ENCODE measurements around the gene ITPA. TPM values are rescaled to one million over a fixed set of nuclear protein-coding genes. Genes with fewer than 3 reads are reported as not detected.

Gene ITPA
- total RNA-seq, 1 experiment from 2014 or later: 69.2 TPM

GRCh38 chr20:3175270-3175669 is 34.0 kb upstream of the ITPA start:
- DNase-seq: no peak
- Histone ChIP-seq H3K27ac (peak overlapping the region; percentile 39), H2AFZ (no peak overlapping the region), H4K20me1 (ENCODE audit: insufficient read depth) (no peaks in the 10 kb centered on the region), H3K4me3 (peak overlapping the region; percentile 99; the same call in 1 of the 2 replicates), H3K4me1 (replicated peaks; ENCODE audit: insufficient read depth) (peaks cover 13% of the 10 kb centered on the region), H3K9me3 (ENCODE audit: insufficient read depth, low read depth) (no peaks in the 10 kb centered on the region), H3K4me2 (peak overlapping the region; percentile 80), H3K27me3 (ENCODE audit: insufficient read depth, low read depth) (no peaks in the 10 kb centered on the region), H3K79me2 (ENCODE audit: low read depth) (no peaks in the 10 kb centered on the region), H3K36me3 (ENCODE audit: low read depth) (no peaks in the 10 kb centered on the region), H3K9me2 (ENCODE audit: insufficient read depth) (no peaks in the 10 kb centered on the region), H3F3A (ENCODE audit: insufficient read depth, low read depth) (peaks cover 8% of the 10 kb centered on the region)
- BruUV-seq (replicated peaks): no TSS peak
- intact Hi-C loops (cut with micrococcal nuclease; ENCODE audit: unreplicated experiment): no loop called here
- CTCF ChIA-PET: no interaction called here
- no peak for TF ChIP-seq CTCF (conservative IDR thresholded peaks at IDR 0.05)
- TF ChIP-seq EZH2 (IDR thresholded peaks at IDR 0.05; ENCODE audit: low read depth): no peak
- POLR2A ChIA-PET (ENCODE audit: unreplicated experiment): no interaction called here

GRCh38 chr20:3177746-3178485 is 31.4 kb upstream of the ITPA start:
- no TSS peak for BruUV-seq (replicated peaks)

GRCh38 chr20:3180319-3180718 is 29.0 kb upstream of the ITPA start:
- no peak for DNase-seq
- no peaks in the 10 kb centered on the region; the same call in 1 of the 2 replicates for H3K9me3 ChIP-seq (ENCODE audit: insufficient read depth, low read depth)
- intact Hi-C loops (cut with micrococcal nuclease; ENCODE audit: unreplicated experiment): no loop called here
- H3K4me2 ChIP-seq: no peak overlapping the region
- H2AFZ ChIP-seq: no peak overlapping the region
- no peaks in the 10 kb centered on the region for H3K27me3 ChIP-seq (ENCODE audit: insufficient read depth, low read depth)
- TF ChIP-seq CTCF (conservative IDR thresholded peaks at IDR 0.05): no peak
- TF ChIP-seq EZH2 (IDR thresholded peaks at IDR 0.05; ENCODE audit: low read depth): no peak
- no peaks in the 10 kb centered on the region for H4K20me1 ChIP-seq (ENCODE audit: insufficient read depth)
- CTCF ChIA-PET: no interaction called here
- H3K27ac ChIP-seq: no peak overlapping the region
- no peaks in the 10 kb centered on the region for H3K9me2 ChIP-seq (ENCODE audit: insufficient read depth)
- H3K36me3 ChIP-seq (ENCODE audit: low read depth): no peaks in the 10 kb centered on the region
- POLR2A ChIA-PET (ENCODE audit: unreplicated experiment): interaction anchor here (0.6 kb wide), 1 partner anchor 84 kb away, joined by 15 read pairs; no protein-coding TSS in a partner anchor
- no peak overlapping the region for H3K4me3 ChIP-seq
- H3K79me2 ChIP-seq (ENCODE audit: low read depth): no peaks in the 10 kb centered on the region
- no TSS peak for BruUV-seq (replicated peaks)
- peaks cover 13% of the 10 kb centered on the region; the same call in 1 of the 2 replicates for H3F3A ChIP-seq (ENCODE audit: insufficient read depth, low read depth)
- H3K4me1 ChIP-seq (replicated peaks; ENCODE audit: insufficient read depth): peaks cover 3% of the 10 kb centered on the region

More at GRCh38 chr20:3177746-3178485, 31.4 kb upstream of the ITPA start:
- Histone ChIP-seq H3K79me2 (ENCODE audit: low read depth) (no peaks in the 10 kb centered on the region), H3K9me2 (ENCODE audit: insufficient read depth) (no peaks in the 10 kb centered on the region), H3K9me3 (ENCODE audit: insufficient read depth, low read depth) (no peaks in the 10 kb centered on the region), H2AFZ (no peak overlapping the region), H3K4me3 (no peak overlapping the region), H3F3A (ENCODE audit: insufficient read depth, low read depth) (peaks cover 5% of the 10 kb centered on the region; the same call in 1 of the 2 replicates), H3K36me3 (ENCODE audit: low read depth) (no peaks in the 10 kb centered on the region), H3K4me2 (no peak overlapping the region), H3K27me3 (ENCODE audit: insufficient read depth, low read depth) (no peaks in the 10 kb centered on the region), H3K27ac (no peak overlapping the region), H3K4me1 (replicated peaks; ENCODE audit: insufficient read depth) (peaks cover 13% of the 10 kb centered on the region), H4K20me1 (ENCODE audit: insufficient read depth) (no peaks in the 10 kb centered on the region)
- ChIA-PET CTCF (no interaction called here), POLR2A (ENCODE audit: unreplicated experiment) (no interaction called here)
- DNase-seq: no peak
- intact Hi-C loops (cut with micrococcal nuclease; ENCODE audit: unreplicated experiment): no loop called here
- TF ChIP-seq CTCF (conservative IDR thresholded peaks at IDR 0.05): no peak
- TF ChIP-seq EZH2 (IDR thresholded peaks at IDR 0.05; ENCODE audit: low read depth): no peak

Data from PC-9 (cell line).